Calu3 (cell line): ENCODE data around the gene CDYL. TPM values are rescaled to one million over a fixed set of nuclear protein-coding genes. Genes with fewer than 3 reads are reported as not detected.

Source experiments
- BruUV-seq: library from RNA; stranded (reverse); fragments of 400-500 nt; replicated peaks from 2 replicates; lab custom pipeline; 2021; lab: Mats Ljungman, UMichigan
- CTCF ChIA-PET: fragments of 300-600 bp; sonication (Branson Sonifier 250); formaldehyde crosslinking; loops from one replicate; lab custom pipeline; 2022; ENCODE audit warnings: antibody characterized with exemption; lab: Charles Lee
- DNase-seq: peaks from one replicate; pipeline ENCODE4 v3.0.0; 2022
- H3K27ac Mint-ChIP-seq: one replicate; pipeline ENCODE4 v1.8.0; 2022; ENCODE audit warnings: mixed read lengths; ENCODE audit not compliant: unreplicated experiment
- H3K27me3 Mint-ChIP-seq: one replicate; pipeline ENCODE4 v1.8.0; 2022; ENCODE audit warnings: mixed read lengths; ENCODE audit not compliant: unreplicated experiment
- H3K36me3 Mint-ChIP-seq: one replicate; pipeline ENCODE4 v1.8.0; 2022; ENCODE audit warnings: mild to moderate bottlenecking, moderate library complexity, mixed read lengths; ENCODE audit not compliant: insufficient read depth, unreplicated experiment
- H3K4me1 Mint-ChIP-seq: one replicate; pipeline ENCODE4 v1.8.0; 2022; ENCODE audit warnings: mild to moderate bottlenecking, low read depth, mixed read lengths; ENCODE audit not compliant: unreplicated experiment
- H3K4me3 Mint-ChIP-seq: one replicate; pipeline ENCODE4 v1.8.0; 2022; ENCODE audit warnings: mild to moderate bottlenecking, low read depth, moderate library complexity, mixed read lengths; ENCODE audit not compliant: unreplicated experiment
- H3K9me3 Mint-ChIP-seq: one replicate; pipeline ENCODE4 v1.8.0; 2022; ENCODE audit warnings: low read depth, mixed read lengths; ENCODE audit not compliant: unreplicated experiment
- CTCF ChIP-seq: fragments of 200-600 bp; IDR thresholded peaks from one replicate; pipeline ENCODE4 v1.8.0; 2022; ENCODE audit warnings: antibody characterized with exemption; ENCODE audit not compliant: unreplicated experiment
- intact Hi-C: fragments of 100-400 bp; cut with micrococcal nuclease; formaldehyde crosslinking; loops from one replicate; pipeline ENCODE4 v1.10.0; 2022; ENCODE audit not compliant: unreplicated experiment
- total RNA-seq: library from RNA; stranded (reverse); gene quantifications from 2 replicates; pipeline ENCODE4 v1.2.3, GENCODE V29; 2022

Gene CDYL
- total RNA-seq, 1 experiment from 2014 or later: 48.9 TPM

- Mint-ChIP-seq H3K36me3 (no peaks in the 10 kb centered on the region), H3K4me1 (no peaks in the 10 kb centered on the region), H3K27me3 (no peaks in the 10 kb centered on the region), H3K4me3 (no peak overlapping the region), H3K9me3 (no peaks in the 10 kb centered on the region), H3K27ac (no peak overlapping the region)
- BruUV-seq: no TSS peak
- intact Hi-C loops: no loop called here
- no peak for TF ChIP-seq CTCF
- no peak for DNase-seq
- CTCF ChIA-PET: no interaction called here
These were observed 146.9 kb downstream of the CDYL start for GRCh38 chr6:4923081-4923480.

GRCh38 chr6:4924661-4925271 lies 148.6 kb downstream of the CDYL start:
- CTCF ChIA-PET: no interaction called here
- H3K27ac Mint-ChIP-seq: no peak overlapping the region
- DNase-seq: no peak
- no peak overlapping the region for H3K4me3 Mint-ChIP-seq
- intact Hi-C loops: no loop called here
- H3K36me3 Mint-ChIP-seq: no peaks in the 10 kb centered on the region
- no peaks in the 10 kb centered on the region for H3K27me3 Mint-ChIP-seq
- no peaks in the 10 kb centered on the region for H3K9me3 Mint-ChIP-seq
- no peak for TF ChIP-seq CTCF
- no peaks in the 10 kb centered on the region for H3K4me1 Mint-ChIP-seq
- no TSS peak for BruUV-seq

- no peak overlapping the region for H3K4me3 Mint-ChIP-seq
- H3K27ac Mint-ChIP-seq: no peak overlapping the region
- no peaks in the 10 kb centered on the region for H3K9me3 Mint-ChIP-seq
- H3K27me3 Mint-ChIP-seq: no peaks in the 10 kb centered on the region
- no peak for DNase-seq
- BruUV-seq: no TSS peak
- peaks cover 7% of the 10 kb centered on the region for H3K4me1 Mint-ChIP-seq
- intact Hi-C loops: no loop called here
- CTCF ChIA-PET: no interaction called here
- H3K36me3 Mint-ChIP-seq: no peaks in the 10 kb centered on the region
- no peak for TF ChIP-seq CTCF
These were observed 149.4 kb downstream of the CDYL start for GRCh38 chr6:4925580-4925979.

GRCh38 chr6:4928426-4928825 lies 152.2 kb downstream of the CDYL start:
- intact Hi-C loops: no loop called here
- no peaks in the 10 kb centered on the region for H3K9me3 Mint-ChIP-seq
- no peak for TF ChIP-seq CTCF
- no TSS peak for BruUV-seq
- no peaks in the 10 kb centered on the region for H3K27me3 Mint-ChIP-seq
- H3K27ac Mint-ChIP-seq: no peak overlapping the region
- DNase-seq: no peak
- H3K4me3 Mint-ChIP-seq: no peak overlapping the region
- H3K4me1 Mint-ChIP-seq: peaks cover 31% of the 10 kb centered on the region
- CTCF ChIA-PET: no interaction called here
- H3K36me3 Mint-ChIP-seq: no peaks in the 10 kb centered on the region
